Astrocyte (in vitro differentiated cells and primary cell): ENCODE measurements around the gene LASP1NB.

ENCODE experiments used
- DNase-seq: peaks from one replicate; pipeline ENCODE4 v3.0.0-alpha.2; 2010; ENCODE audit warnings: low read depth
- FAIRE-seq: peaks from 2 replicates; lab custom pipeline; 2011; peaks lifted over from hg19 to GRCh38; lab: Jason Lieb, UNC
- H2AFZ ChIP-seq: 2 replicates; pipeline ENCODE4 v1.6.0; 2012; ENCODE audit warnings: low read depth, low read length, inconsistent platforms
- H3K27ac ChIP-seq: 2 replicates; pipeline ENCODE4 v1.5.1; 2011; ENCODE audit warnings: low read depth, low read length, inconsistent platforms
- H3K27me3 ChIP-seq: 2 replicates; pipeline ENCODE4 v1.6.0; 2011; ENCODE audit warnings: low read length, inconsistent platforms; ENCODE audit not compliant: insufficient read depth
- H3K36me3 ChIP-seq: 2 replicates; pipeline ENCODE4 v1.5.1; 2011; ENCODE audit warnings: low read length, inconsistent platforms; ENCODE audit not compliant: insufficient read depth
- H3K4me1 ChIP-seq: 2 replicates; pipeline ENCODE4 v1.5.1; 2011; ENCODE audit warnings: low read length, inconsistent platforms; ENCODE audit not compliant: insufficient read depth
- H3K4me2 ChIP-seq: 2 replicates; pipeline ENCODE4 v1.6.0; 2012; ENCODE audit warnings: low read length, inconsistent platforms
- H3K4me3 ChIP-seq: 2 replicates; pipeline ENCODE4 v1.5.1; 2011; ENCODE audit warnings: low read depth, mild to moderate bottlenecking, low read length, inconsistent platforms; ENCODE audit not compliant: insufficient read depth
- H3K79me2 ChIP-seq: 2 replicates; pipeline ENCODE4 v1.6.0; 2012; ENCODE audit warnings: mild to moderate bottlenecking, low read length, inconsistent platforms; ENCODE audit not compliant: insufficient read depth
- H3K9ac ChIP-seq: 2 replicates; pipeline ENCODE4 v1.6.0; 2012; ENCODE audit warnings: mild to moderate bottlenecking, low read length, inconsistent platforms
- H3K9me3 ChIP-seq: 2 replicates; pipeline ENCODE4 v1.5.1; 2012; ENCODE audit warnings: low read depth, mild to moderate bottlenecking, low read length, inconsistent platforms; ENCODE audit not compliant: insufficient read depth
- H4K20me1 ChIP-seq: 2 replicates; pipeline ENCODE4 v1.6.0; 2012; ENCODE audit warnings: low read length, inconsistent platforms; ENCODE audit not compliant: insufficient read depth
- H3K27ac Mint-ChIP-seq: one replicate; pipeline ENCODE4 v1.8.0; 2021; ENCODE audit warnings: mild to moderate bottlenecking, mixed read lengths; ENCODE audit not compliant: unreplicated experiment
- H3K27me3 Mint-ChIP-seq: one replicate; pipeline ENCODE4 v1.8.0; 2021; ENCODE audit warnings: low read depth, mixed read lengths; ENCODE audit not compliant: unreplicated experiment
- H3K36me3 Mint-ChIP-seq: one replicate; pipeline ENCODE4 v1.8.0; 2021; ENCODE audit warnings: low read depth, mixed read lengths; ENCODE audit not compliant: unreplicated experiment
- H3K4me1 Mint-ChIP-seq: one replicate; pipeline ENCODE4 v1.8.0; 2021; ENCODE audit warnings: low read depth, mixed read lengths; ENCODE audit not compliant: unreplicated experiment
- H3K4me3 Mint-ChIP-seq: one replicate; pipeline ENCODE4 v1.8.0; 2021; ENCODE audit warnings: mild to moderate bottlenecking, moderate library complexity, mixed read lengths; ENCODE audit not compliant: unreplicated experiment
- H3K9me3 Mint-ChIP-seq: one replicate; pipeline ENCODE4 v1.8.0; 2021; ENCODE audit warnings: mild to moderate bottlenecking, mixed read lengths; ENCODE audit not compliant: unreplicated experiment
- EZH2 ChIP-seq: IDR thresholded peaks from 2 replicates; pipeline ENCODE4 v1.6.1; 2012; ENCODE audit warnings: mild to moderate bottlenecking, low read length, inconsistent platforms; ENCODE audit not compliant: insufficient read depth
- TF ChIP-seq, protein P1 (sequence below): IDR thresholded peaks from 2 replicates; pipeline ENCODE4 v1.5.1; 2011; ENCODE audit warnings: low read depth, mild to moderate bottlenecking, inconsistent platforms, low read length, moderate library complexity; ENCODE audit not compliant: insufficient read depth

The LASP1NB gene

DNA sequence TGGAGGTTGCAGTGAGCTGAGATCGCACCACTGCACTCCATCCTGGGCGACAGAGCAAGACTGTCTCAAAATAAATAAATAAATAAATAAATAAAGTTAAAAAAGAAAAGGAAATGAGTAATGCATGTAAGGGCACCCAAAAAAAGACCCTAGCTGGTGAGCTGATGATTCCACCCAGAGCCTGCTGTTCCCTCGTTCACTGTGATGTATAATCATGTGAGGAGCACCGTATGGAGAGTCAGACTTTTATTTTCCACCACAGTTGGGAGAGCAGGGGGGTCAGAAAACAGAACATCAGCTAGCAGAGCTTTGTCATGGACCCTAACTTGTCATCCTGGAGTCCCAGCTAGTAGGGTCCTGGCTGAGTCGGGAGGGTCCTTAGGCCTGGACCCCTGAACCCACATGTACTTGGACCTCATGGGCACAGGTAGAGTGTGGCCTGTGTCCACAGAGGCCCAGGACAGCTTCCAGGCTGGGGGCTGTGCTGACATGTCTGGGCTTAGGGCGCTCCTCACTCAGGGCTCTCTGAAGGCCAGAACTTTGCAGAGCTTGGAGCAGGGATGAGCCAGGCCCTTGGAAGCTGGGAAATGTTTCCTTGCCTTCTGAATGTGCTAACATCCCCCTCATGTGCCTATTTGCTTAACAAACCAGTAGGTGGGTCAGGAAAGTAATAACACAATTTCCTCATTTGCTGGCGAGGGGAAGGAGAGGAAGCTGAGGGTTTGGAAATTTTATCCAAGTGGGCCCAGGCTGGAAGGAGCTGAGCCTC is 18.8 kb upstream of the LASP1NB start:
- H3K79me2 ChIP-seq = peaks cover 87% of the 10 kb centered on the region
- H3K27ac Mint-ChIP-seq = no peak overlapping the region
- no peak overlapping the region for H3K4me3 Mint-ChIP-seq
- no peaks in the 10 kb centered on the region for H3K9me3 ChIP-seq
- no peak overlapping the region for H2AFZ ChIP-seq
- no peaks in the 10 kb centered on the region for H3K27me3 Mint-ChIP-seq
- H3K27ac ChIP-seq = no peak overlapping the region
- peaks cover 36% of the 10 kb centered on the region for H3K36me3 ChIP-seq
- H3K9ac ChIP-seq = peak overlapping the region; percentile 15
- peak overlapping the region; percentile 11 for H3K4me2 ChIP-seq
- H3K9me3 Mint-ChIP-seq = no peaks in the 10 kb centered on the region
- no peaks in the 10 kb centered on the region for H3K27me3 ChIP-seq
- peaks cover 26% of the 10 kb centered on the region for H3K36me3 Mint-ChIP-seq
- peaks cover 13% of the 10 kb centered on the region for H3K4me1 ChIP-seq
- H4K20me1 ChIP-seq = peaks cover 91% of the 10 kb centered on the region
- H3K4me3 ChIP-seq = no peak overlapping the region
- no peak for TF ChIP-seq EZH2
- TF ChIP-seq, protein P1, sequence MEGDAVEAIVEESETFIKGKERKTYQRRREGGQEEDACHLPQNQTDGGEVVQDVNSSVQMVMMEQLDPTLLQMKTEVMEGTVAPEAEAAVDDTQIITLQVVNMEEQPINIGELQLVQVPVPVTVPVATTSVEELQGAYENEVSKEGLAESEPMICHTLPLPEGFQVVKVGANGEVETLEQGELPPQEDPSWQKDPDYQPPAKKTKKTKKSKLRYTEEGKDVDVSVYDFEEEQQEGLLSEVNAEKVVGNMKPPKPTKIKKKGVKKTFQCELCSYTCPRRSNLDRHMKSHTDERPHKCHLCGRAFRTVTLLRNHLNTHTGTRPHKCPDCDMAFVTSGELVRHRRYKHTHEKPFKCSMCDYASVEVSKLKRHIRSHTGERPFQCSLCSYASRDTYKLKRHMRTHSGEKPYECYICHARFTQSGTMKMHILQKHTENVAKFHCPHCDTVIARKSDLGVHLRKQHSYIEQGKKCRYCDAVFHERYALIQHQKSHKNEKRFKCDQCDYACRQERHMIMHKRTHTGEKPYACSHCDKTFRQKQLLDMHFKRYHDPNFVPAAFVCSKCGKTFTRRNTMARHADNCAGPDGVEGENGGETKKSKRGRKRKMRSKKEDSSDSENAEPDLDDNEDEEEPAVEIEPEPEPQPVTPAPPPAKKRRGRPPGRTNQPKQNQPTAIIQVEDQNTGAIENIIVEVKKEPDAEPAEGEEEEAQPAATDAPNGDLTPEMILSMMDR = no peak
- DNase-seq (no peak), FAIRE-seq (no peak)
- peaks cover 26% of the 10 kb centered on the region for H3K4me1 Mint-ChIP-seq

DNA sequence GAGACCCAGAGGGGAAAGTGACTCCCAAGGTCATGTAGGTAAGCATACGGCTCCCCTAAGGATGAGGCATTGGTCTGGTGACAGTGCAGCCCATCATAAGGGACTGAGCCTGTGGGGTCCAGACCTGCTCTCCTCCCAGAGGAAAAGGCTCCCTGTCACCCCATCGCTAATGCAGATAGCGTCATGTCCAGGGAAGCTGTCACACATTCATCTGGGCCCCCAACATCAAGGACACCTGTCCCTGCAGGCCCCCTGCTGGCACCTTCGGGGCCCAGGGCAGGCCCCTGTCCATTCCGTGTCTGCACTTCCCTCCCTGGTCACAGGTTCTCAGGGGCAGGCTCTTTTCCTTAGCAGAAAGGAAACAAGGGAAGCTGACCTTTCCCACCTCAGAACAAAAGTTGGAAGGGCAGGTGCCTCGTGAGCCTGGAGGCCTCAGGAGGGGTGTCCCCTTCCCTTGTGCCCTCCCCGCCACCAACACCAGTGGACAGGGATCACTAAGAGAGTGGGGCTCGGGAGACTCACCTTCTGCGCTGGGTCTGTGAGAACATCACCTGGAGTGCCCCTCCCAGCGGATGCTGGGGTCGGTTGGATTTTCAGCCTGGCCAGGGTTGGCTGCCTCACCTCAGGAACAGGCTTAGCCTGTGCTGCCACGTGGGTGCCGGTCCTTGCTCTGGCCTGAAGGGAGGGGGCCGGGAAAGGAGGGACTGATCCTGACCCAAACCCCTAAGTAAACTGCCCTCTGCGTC is 17.3 kb upstream of the LASP1NB start:
- Histone ChIP-seq H2AFZ (no peak overlapping the region), H3K27ac (no peak overlapping the region), H3K9ac (no peak overlapping the region), H4K20me1 (peaks cover 95% of the 10 kb centered on the region), H3K36me3 (peaks cover 32% of the 10 kb centered on the region), H3K9me3 (no peaks in the 10 kb centered on the region), H3K4me3 (no peak overlapping the region), H3K4me1 (peaks cover 13% of the 10 kb centered on the region), H3K27me3 (no peaks in the 10 kb centered on the region), H3K4me2 (no peak overlapping the region), H3K79me2 (peaks cover 94% of the 10 kb centered on the region)
- Mint-ChIP-seq H3K9me3 (no peaks in the 10 kb centered on the region), H3K27me3 (no peaks in the 10 kb centered on the region), H3K27ac (no peak overlapping the region), H3K4me1 (peaks cover 17% of the 10 kb centered on the region), H3K36me3 (peaks cover 25% of the 10 kb centered on the region), H3K4me3 (no peak overlapping the region)
- no peak for FAIRE-seq
- no peak for TF ChIP-seq EZH2
- DNase-seq = no peak

DNA sequence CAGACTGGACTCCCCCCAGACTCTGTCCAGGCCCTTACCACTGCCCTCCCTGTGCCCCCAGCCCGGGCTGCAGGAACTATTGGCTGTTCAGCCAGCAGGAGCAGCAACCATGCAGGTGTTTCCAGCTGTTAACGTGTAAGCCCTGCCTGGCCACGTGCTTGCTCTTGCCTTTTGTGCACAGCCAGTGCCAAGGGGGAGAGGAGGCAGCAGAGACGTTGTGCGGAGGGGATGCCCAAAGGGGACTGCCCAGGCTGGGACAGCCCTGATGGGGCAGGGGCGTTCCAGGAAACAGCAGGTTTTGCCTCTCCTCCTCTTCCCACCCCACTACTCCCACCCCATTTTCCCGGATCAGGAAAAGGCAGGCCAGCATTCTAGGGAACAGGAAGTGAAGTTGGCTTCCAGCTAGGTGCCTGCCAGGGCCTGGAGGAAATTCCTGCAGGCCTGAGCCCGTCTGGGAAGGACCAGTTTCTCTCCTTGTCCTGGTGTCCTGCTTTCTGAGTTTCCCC is 16.7 kb upstream of the LASP1NB start:
- Mint-ChIP-seq H3K27me3 (no peaks in the 10 kb centered on the region), H3K4me3 (no peak overlapping the region), H3K27ac (no peak overlapping the region), H3K9me3 (no peaks in the 10 kb centered on the region), H3K4me1 (peaks cover 16% of the 10 kb centered on the region), H3K36me3 (peaks cover 19% of the 10 kb centered on the region)
- Histone ChIP-seq H3K9me3 (no peaks in the 10 kb centered on the region), H3K27me3 (no peaks in the 10 kb centered on the region), H2AFZ (no peak overlapping the region), H3K36me3 (peaks cover 30% of the 10 kb centered on the region), H4K20me1 (peaks cover 94% of the 10 kb centered on the region), H3K4me3 (no peak overlapping the region), H3K79me2 (peaks cover 92% of the 10 kb centered on the region), H3K9ac (no peak overlapping the region), H3K27ac (no peak overlapping the region), H3K4me2 (no peak overlapping the region), H3K4me1 (peaks cover 13% of the 10 kb centered on the region)
- no peak for TF ChIP-seq EZH2
- TF ChIP-seq, protein P1 = no peak
- no peak for FAIRE-seq
- DNase-seq = no peak
